Psoas muscle (tissue), 8 donors: ENCODE data around the gene DHRS7B. TPM values are rescaled to one million over a fixed set of nuclear protein-coding genes. Genes with fewer than 3 reads are reported as not detected.

Experiments used
- ATAC-seq, 4 donors: fragments of 200-7000 bp; cut with Tn5 transposase; one replicate each; pipeline ENCODE4 v1.9.1; 2020; ENCODE audit warnings: moderate library complexity in 3 of 4, mild to moderate bottlenecking in 2 of 4
- DNase-seq, 2 donors: peaks; one replicate each; pipeline ENCODE4 v3.0.0-alpha.2; 2020
- H3K27ac ChIP-seq: fragments of 200-600 bp; one replicate; pipeline ENCODE4 v1.8.0; 2022
- H3K27me3 ChIP-seq, 3 donors: fragments of 200-600 bp in 1 of 3; one replicate each; pipeline versions ENCODE4 v1.6.1 to v1.8.0; 2013 to 2022; ENCODE audit warnings: low read length in 2 of 3, mild to moderate bottlenecking in 2 of 3, moderate library complexity in 1 of 3; ENCODE audit not compliant: insufficient read depth in 3 of 3
- H3K36me3 ChIP-seq, 2 donors: fragments of 200-600 bp in 1 of 2; one replicate each; pipeline versions ENCODE4 v1.6.1 to v1.8.0; 2013 to 2022; ENCODE audit warnings: low read depth in 1 of 2, mild to moderate bottlenecking in 1 of 2, moderate library complexity in 1 of 2; ENCODE audit not compliant: insufficient read depth in 1 of 2
- H3K4me1 ChIP-seq: fragments of 200-600 bp; one replicate; pipeline ENCODE4 v1.8.0; 2022
- H3K4me3 ChIP-seq: fragments of 200-600 bp; one replicate; pipeline ENCODE4 v1.8.0; 2022; ENCODE audit warnings: mild to moderate bottlenecking
- H3K9me3 ChIP-seq: fragments of 200-600 bp; one replicate; pipeline ENCODE4 v1.8.0; 2022
- WGBS, 3 donors: extraction: QIAGEN DNeasy Blood & Tissue Kit; methylation state at CpG; one replicate each; pipeline versions ENCODE4 v1.1.6 to v1.1.7; 2013; 5-methylcytosine and 5-hydroxymethylcytosine counted together
- intact Hi-C, 2 donors: fragments of 100-400 bp; cut with DNase I; formaldehyde crosslinking; loops; one replicate each; pipeline versions ENCODE4 v1.11.0 to v1.14.2; 2022
- polyA plus RNA-seq, 3 donors: library from polyadenylated mRNA; stranded (reverse); fragments of 200-250 nt; gene quantifications; one replicate each; pipeline ENCODE4 v1.2.3, GENCODE V29; 2013
- total RNA-seq, 4 donors: library from RNA; stranded (reverse); fragmentation: NEBNext Ultra II Directional in 2 of 4; extraction: Animal tissue kit (Norgen Biotek cat#: 25700) in 2 of 4; gene quantifications; one replicate each; pipeline versions ENCODE4 v1.2.1 to v1.2.4, GENCODE V29; 2021 to 2023
- TF ChIP-seq, protein P1 (sequence below): fragments of 200-600 bp; IDR thresholded peaks from one replicate; pipeline ENCODE4 v1.8.0; 2022; ENCODE audit warnings: antibody characterized with exemption
- donor health status: healthy with polysubstance abuse.
- donor health status: DM: no; HTN: no; CAD: no; lungs with moderate emphysema.
- donor health status: Bipolar disorder and iron deficiency.
- donor health status: healthy.
- donor health status: DM: yes; HTN: yes; CAD: no.
- donor health status: DM: no; HTN: no; CAD: no.
- donor health status: DM: no; HTN: no; CAD: no.
- donor health status: DM: yes; HTN: yes; CAD: no.

Gene DHRS7B
- total and polyA plus RNA-seq, 7 donors, result 15.7 to 50.1 (median 31.9) TPM

DNA sequence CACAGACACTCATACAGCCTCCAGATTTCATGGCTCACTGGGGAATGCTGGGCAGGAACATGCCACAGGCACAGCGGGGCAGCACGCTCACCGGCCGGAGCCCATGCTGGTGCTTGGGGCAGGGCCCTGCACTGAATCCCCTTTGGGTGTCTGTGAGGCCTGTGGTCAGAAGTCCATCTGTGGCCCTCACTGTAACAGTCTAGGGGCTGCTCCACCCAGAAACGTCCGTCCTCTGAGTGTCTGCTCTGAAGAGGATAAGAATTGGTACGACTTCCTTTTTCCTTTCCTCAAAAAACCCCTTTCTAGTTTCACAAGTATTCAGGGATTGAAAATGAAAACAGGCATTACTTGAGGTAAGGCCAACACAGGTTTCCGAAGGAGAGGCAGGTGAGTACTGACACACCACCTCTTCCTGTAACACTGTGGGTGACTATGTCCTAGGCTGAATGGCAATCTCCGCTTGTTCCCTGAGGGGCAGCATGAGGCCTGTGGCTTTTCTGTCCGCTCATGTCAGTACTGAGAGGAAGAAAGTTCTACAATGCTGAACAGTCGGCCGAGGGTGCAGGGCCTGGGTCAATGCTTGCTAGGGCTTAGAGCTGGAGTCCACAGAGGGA lies 44.7 kb downstream of the DHRS7B start:
- Histone ChIP-seq H3K36me3 (peaks cover 0 to 10% of the 10 kb centered on the region in 2 donors), H3K4me3 (no peak overlapping the region), H3K27me3 (no peaks in the 10 kb centered on the region), H3K9me3 (no peaks in the 10 kb centered on the region), H3K27ac (peak overlapping the region; percentile 96), H3K4me1 (peaks cover 78% of the 10 kb centered on the region)
- ATAC-seq (no peak), DNase-seq (no peak)
- intact Hi-C loops, result loop anchor here in 1 of 2 donors (5.0 kb wide), 1 partner anchor 41 kb away; the partner anchor contains the start of gene TMEM11
- WGBS, 3 donors, result 84 to 86% (median 85%) methylated on average over 12 of the region's 12 CpGs
- TF ChIP-seq, protein P1, sequence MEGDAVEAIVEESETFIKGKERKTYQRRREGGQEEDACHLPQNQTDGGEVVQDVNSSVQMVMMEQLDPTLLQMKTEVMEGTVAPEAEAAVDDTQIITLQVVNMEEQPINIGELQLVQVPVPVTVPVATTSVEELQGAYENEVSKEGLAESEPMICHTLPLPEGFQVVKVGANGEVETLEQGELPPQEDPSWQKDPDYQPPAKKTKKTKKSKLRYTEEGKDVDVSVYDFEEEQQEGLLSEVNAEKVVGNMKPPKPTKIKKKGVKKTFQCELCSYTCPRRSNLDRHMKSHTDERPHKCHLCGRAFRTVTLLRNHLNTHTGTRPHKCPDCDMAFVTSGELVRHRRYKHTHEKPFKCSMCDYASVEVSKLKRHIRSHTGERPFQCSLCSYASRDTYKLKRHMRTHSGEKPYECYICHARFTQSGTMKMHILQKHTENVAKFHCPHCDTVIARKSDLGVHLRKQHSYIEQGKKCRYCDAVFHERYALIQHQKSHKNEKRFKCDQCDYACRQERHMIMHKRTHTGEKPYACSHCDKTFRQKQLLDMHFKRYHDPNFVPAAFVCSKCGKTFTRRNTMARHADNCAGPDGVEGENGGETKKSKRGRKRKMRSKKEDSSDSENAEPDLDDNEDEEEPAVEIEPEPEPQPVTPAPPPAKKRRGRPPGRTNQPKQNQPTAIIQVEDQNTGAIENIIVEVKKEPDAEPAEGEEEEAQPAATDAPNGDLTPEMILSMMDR, result no peak

DNA sequence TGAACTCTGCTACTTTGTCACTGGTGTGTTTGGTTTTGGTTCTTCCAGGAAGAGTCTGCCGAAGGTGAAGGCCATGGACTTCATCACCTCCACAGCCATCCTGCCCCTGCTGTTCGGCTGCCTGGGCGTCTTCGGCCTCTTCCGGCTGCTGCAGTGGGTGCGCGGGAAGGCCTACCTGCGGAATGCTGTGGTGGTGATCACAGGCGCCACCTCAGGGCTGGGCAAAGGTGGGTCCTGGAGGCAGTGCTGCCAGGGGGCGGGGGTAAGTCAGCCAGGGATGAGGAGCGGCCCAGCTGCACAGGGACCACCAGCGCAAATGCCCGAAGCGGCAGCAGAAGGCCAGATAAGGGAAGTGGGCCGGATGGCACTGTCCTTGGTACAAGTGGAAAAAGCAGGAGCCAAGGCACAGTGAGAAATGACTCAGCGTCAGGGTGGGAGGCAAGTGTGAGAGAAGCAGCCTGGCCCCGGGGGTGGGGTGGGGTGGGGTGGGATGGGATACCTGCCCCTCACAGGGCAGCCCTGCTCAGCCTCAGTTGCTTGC lies 45.3 kb downstream of the DHRS7B start:
- H3K4me1 ChIP-seq, result peaks cover 72% of the 10 kb centered on the region

DNA sequence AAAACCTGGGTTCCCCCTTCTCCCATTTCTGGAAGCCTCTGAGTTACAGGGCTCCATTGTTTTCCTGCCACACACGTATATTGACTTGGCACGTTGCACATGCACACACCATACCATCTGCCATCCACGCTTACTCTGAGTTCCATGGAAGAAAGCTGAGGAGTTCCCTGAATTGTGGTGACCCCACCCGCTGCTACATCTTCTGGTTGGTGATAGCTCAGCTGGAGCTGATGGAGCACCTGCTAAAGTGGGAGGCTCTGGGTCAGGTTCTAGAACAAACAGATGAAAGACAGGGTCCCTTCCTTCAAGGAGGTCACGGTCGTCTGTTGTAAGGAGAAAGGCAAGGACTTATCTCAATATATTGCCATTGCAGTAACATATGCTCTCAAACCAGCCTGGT lies 46.1 kb downstream of the DHRS7B start:
- ATAC-seq (no peak), DNase-seq (no peak)
- intact Hi-C loops, result loop anchor here in 1 of 2 donors (5.0 kb wide), 1 partner anchor 39 kb away; the partner anchor contains the start of gene TMEM11
- peak overlapping the region; percentile 96 for H3K27ac ChIP-seq
- peaks cover 0 to 10% of the 10 kb centered on the region in 2 donors for H3K36me3 ChIP-seq
- H3K9me3 ChIP-seq, result no peaks in the 10 kb centered on the region
- TF ChIP-seq, protein P1, result no peak
- H3K4me1 ChIP-seq, result peaks cover 65% of the 10 kb centered on the region
- H3K27me3 ChIP-seq, result no peaks in the 10 kb centered on the region
- 83 to 92% (median 87%) methylated on average over 6 of the region's 6 CpGs for WGBS, 3 donors
- no peak overlapping the region for H3K4me3 ChIP-seq

More for the DNA sequence above, 45.3 kb downstream of the DHRS7B start:
- no peak for ATAC-seq
- H3K36me3 ChIP-seq, result peaks cover 0 to 10% of the 10 kb centered on the region in 2 donors
- H3K27me3 ChIP-seq, result no peaks in the 10 kb centered on the region
- 91% methylated on average over 17 of the region's 17 CpGs for WGBS, 3 donors
- no peak overlapping the region for H3K4me3 ChIP-seq
- H3K27ac ChIP-seq, result peak overlapping the region; percentile 96
- TF ChIP-seq, protein P1, result no peak
- no peaks in the 10 kb centered on the region for H3K9me3 ChIP-seq
- intact Hi-C loops, result loop anchor here in 1 of 2 donors (5.0 kb wide), 1 partner anchor 40 kb away; the partner anchor contains the start of gene TMEM11
- no peak for DNase-seq

DNA sequence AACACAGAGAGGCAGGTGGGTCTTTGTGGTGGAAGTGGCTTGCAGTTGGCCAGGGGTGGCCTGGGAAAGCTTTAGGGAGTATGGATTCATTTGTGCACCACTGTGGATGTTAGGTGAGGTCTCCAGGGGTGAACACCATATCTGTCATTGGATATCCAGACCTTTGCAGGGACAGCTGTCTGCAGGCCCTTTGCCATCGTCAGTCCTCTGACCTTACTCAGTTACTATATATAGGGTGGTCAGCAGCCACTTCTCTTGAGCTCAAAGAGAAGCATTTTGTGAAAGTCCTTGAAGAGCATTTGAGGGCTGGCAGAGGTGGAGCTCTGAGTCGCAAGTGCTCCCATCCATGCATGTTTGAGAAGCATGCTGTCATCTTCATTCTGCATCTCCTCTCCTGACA lies 46.8 kb downstream of the DHRS7B start:
- H3K27ac ChIP-seq, result peak overlapping the region; percentile 96
- peaks cover 0 to 10% of the 10 kb centered on the region in 2 donors for H3K36me3 ChIP-seq
- H3K9me3 ChIP-seq, result no peaks in the 10 kb centered on the region
- ATAC-seq, result peak; percentile 91 to 94 (median 92)
- no peak overlapping the region for H3K4me3 ChIP-seq
- DNase-seq, result peak in 1 of 2 donors; percentile 80
- TF ChIP-seq, protein P1, result no peak
- WGBS, 3 donors, result 29 to 45% (median 39%) methylated on average over 2 of the region's 2 CpGs
- H3K4me1 ChIP-seq, result peaks cover 58% of the 10 kb centered on the region
- no peaks in the 10 kb centered on the region for H3K27me3 ChIP-seq
- intact Hi-C loops, result loop anchor here in 1 of 2 donors (5.0 kb wide), 1 partner anchor 39 kb away; the partner anchor contains the start of gene TMEM11
